Measurements from ENCODE around the gene PLXDC2. TPM values are rescaled to one million over a fixed set of nuclear protein-coding genes. Genes with fewer than 3 reads are reported as not detected.
A peak's percentile ranks its signal among the peaks of the same experiment; 100 is the strongest.
"Not testable (repeated sequence)": the region's sequence is repeated elsewhere in the genome, so short reads cannot be mapped to it uniquely, and the experiment has no call there.

Gene PLXDC2
- total RNA-seq, 1 donor from 2014 or later: 0.86 TPM

DNA sequence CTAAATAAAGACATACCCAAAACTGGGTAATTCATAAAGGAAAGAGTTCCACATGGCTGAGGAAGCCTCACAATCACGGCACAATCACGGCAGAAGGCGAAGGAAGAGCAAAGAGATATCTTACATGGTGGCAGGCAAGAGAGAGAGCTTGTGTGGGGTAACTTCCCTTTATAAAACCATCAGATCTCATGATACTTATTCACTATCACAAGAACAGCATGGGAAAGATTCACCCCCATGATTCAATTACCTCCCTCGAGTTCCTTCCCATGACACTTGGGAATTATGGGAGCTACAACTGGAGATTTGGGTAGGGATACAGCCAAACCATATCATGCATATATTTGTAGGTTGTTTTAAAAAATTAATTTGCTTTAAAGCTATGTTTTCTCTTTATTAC is 217.2 kb downstream of the PLXDC2 start:
- no peak overlapping the region for H3K4me3 ChIP-seq (ENCODE audit: low read depth, low read length)

DNA sequence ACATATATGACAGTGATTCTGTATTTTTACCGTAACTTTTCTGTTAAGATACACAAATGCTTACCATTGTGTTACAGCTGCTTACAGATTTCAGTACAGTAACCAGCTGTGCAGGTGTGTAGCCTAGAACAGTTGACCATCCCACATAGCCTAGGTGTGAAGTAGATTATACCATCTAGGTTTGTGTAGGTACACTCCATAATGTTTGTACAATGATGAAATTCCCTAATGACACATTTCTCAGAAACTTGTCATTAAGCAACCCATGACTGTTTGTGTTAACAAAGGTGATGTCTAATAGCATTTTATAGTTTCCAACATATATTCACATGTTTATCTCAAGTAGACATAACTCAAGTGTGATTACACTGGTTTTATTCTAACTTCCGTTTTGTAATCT is 218.5 kb downstream of the PLXDC2 start:
- H3K4me3 ChIP-seq (ENCODE audit: low read depth, low read length): no peak overlapping the region
- TF ChIP-seq, protein P1, sequence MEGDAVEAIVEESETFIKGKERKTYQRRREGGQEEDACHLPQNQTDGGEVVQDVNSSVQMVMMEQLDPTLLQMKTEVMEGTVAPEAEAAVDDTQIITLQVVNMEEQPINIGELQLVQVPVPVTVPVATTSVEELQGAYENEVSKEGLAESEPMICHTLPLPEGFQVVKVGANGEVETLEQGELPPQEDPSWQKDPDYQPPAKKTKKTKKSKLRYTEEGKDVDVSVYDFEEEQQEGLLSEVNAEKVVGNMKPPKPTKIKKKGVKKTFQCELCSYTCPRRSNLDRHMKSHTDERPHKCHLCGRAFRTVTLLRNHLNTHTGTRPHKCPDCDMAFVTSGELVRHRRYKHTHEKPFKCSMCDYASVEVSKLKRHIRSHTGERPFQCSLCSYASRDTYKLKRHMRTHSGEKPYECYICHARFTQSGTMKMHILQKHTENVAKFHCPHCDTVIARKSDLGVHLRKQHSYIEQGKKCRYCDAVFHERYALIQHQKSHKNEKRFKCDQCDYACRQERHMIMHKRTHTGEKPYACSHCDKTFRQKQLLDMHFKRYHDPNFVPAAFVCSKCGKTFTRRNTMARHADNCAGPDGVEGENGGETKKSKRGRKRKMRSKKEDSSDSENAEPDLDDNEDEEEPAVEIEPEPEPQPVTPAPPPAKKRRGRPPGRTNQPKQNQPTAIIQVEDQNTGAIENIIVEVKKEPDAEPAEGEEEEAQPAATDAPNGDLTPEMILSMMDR (conservative IDR thresholded peaks at IDR 0.05; ENCODE audit: low read depth, low read length): no peak
- no peak for DNase-seq (ENCODE audit: low read depth)

More for the DNA sequence above, 217.2 kb downstream of the PLXDC2 start:
- TF ChIP-seq, protein P1 (conservative IDR thresholded peaks at IDR 0.05; ENCODE audit: low read depth, low read length): no peak
- DNase-seq (ENCODE audit: low read depth): no peak

DNA sequence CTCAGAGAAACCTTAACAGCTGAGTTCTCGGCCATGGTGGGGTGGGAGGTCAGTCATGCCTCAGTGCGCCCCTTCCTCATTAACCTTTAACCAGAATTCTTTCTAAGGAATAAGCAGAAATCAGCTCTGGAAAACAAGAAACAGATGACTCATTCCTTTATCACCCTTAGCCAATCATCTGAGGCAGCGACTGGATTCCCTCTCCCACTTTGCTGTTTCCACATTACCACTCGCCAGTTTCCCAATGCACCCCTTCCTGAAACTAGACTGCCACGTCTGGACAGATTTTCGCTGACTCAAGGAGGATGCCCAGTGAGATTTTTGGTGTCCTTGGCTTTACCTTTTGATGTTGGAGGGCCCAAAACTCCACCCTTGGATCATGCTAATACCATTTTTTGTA is 223.8 kb downstream of the PLXDC2 start:
- TF ChIP-seq, protein P1 (conservative IDR thresholded peaks at IDR 0.05; ENCODE audit: low read depth, low read length): no peak

DNA sequence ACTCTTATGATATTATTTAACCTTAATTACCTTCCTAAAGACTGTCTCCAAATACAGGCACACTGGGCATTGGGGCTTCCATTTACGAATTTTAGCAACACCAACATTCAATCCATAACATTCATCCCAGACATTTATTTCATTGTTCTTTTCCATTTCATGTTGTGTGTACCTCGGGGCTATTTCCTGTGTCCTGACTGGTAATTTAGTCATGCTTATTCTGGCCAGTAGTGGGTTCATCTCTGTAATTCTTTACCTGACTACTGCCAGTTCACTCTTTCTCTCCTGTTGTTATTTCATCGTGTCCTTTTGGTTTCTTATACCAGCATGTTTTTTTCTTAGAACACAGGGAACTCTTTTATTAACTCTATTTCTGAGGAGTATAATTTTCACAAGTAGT is 225.7 kb downstream of the PLXDC2 start:
- H3K4me3 ChIP-seq (ENCODE audit: low read depth, low read length): no peak overlapping the region
- TF ChIP-seq, protein P1 (conservative IDR thresholded peaks at IDR 0.05; ENCODE audit: low read depth, low read length): peak; percentile 16
- DNase-seq (ENCODE audit: low read depth): no peak

More for the DNA sequence above, 223.8 kb downstream of the PLXDC2 start:
- DNase-seq (ENCODE audit: low read depth): peak; percentile 90
- peak overlapping the region; percentile 9 for H3K4me3 ChIP-seq (ENCODE audit: low read depth, low read length)

DNA sequence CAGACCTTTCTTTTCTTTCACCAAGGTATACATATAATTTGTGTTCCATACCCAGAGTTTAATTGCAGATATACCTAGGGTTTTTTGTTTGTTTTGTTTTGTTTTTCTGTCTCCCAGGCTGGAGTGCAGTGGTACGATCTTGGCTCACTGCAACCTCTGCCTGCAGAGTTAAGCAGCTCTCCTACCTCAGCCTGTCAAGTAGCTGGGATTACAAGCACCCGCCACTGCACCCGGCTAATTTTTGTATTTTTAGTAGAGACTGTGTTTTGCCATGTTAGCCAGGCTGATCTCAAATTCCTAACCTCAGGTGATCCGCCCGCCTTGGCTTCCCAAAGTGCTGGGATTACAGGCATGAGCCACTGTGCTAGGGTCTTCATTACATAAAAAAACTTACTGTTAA is 228.9 kb downstream of the PLXDC2 start:
- H3K4me3 ChIP-seq (ENCODE audit: low read depth, low read length); DNase-seq (ENCODE audit: low read depth): not testable (repeated sequence)

DNA sequence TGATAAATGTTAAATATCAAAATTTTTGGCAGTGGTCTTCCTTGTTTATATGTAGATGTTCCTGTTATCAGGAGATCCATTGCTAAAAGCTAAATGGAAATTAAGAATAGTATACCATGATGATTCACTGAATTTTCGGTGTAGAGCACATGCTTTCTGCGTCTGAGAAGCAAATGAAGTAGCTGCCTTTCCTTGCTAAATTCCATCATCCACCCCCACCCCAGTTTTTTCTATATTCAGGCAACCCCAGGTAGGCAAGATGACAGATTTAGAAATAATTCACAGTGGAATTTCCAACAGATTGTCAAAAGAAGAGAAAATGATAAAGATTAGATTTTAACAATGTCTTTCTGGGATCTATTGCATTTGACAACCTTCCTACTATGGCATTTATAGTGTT is 231.9 kb downstream of the PLXDC2 start:
- H3K4me3 ChIP-seq (ENCODE audit: low read depth, low read length): no peak overlapping the region
- TF ChIP-seq, protein P1 (conservative IDR thresholded peaks at IDR 0.05; ENCODE audit: low read depth, low read length): no peak
- no peak for DNase-seq (ENCODE audit: low read depth)

DNA sequence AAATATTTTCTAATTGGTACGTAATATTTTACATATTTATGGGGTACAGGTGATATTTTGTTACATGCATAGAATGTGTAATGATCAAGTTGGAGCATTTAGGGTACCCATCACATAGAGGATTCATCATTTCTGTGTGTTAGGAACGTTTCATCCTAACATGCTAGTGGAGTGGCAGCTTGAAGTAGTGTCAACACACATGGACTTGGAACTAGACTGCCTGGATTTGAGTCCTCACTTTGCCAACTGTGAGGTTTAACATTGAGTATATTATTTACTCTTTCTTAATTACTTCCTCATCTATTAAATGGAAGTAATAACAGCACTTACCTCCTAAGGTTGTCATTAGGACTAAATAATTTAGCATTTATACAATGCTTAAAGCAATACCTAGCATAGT is 241.9 kb downstream of the PLXDC2 start:
- H3K4me3 ChIP-seq (ENCODE audit: low read depth, low read length): no peak overlapping the region
- TF ChIP-seq, protein P1 (conservative IDR thresholded peaks at IDR 0.05; ENCODE audit: low read depth, low read length): no peak
- DNase-seq (ENCODE audit: low read depth): no peak

All from epithelial cell of proximal tubule (primary cell).